Aorta (tissue), 5 donors: ENCODE results near the gene CCDC167. TPM values are rescaled to one million over a fixed set of nuclear protein-coding genes. Genes with fewer than 3 reads are reported as not detected.

Experiments used
- ATAC-seq: fragments of 200-7000 bp; cut with Tn5 transposase; one replicate; pipeline ENCODE4 v1.9.1; 2022; ENCODE audit warnings: moderate library complexity; ENCODE audit not compliant: low FRiP score
- DNase-seq, 2 donors: peaks; one replicate each; pipeline ENCODE4 v3.0.0-alpha.2; 2020
- H3K27ac ChIP-seq, 2 donors: one replicate each; pipeline ENCODE4 v1.5.1; 2013; ENCODE audit warnings: low read length in 2 of 2, mild to moderate bottlenecking in 2 of 2, moderate library complexity in 2 of 2, control low read depth in 1 of 2, inconsistent platforms in 1 of 2, low read depth in 1 of 2
- H3K27me3 ChIP-seq, 2 donors: one replicate each; pipeline ENCODE4 v1.6.1; 2013; ENCODE audit warnings: control low read depth in 1 of 2, low read length in 1 of 2, mild to moderate bottlenecking in 1 of 2, moderate library complexity in 1 of 2; ENCODE audit not compliant: insufficient read depth in 2 of 2, control insufficient read depth in 1 of 2
- H3K36me3 ChIP-seq, 2 donors: one replicate each; pipeline ENCODE4 v1.6.1; 2013; ENCODE audit warnings: control low read depth in 1 of 2, low read length in 1 of 2, mild to moderate bottlenecking in 1 of 2; ENCODE audit not compliant: insufficient read depth in 2 of 2, control insufficient read depth in 1 of 2
- H3K4me1 ChIP-seq, 2 donors: one replicate each; pipeline ENCODE4 v1.6.1; 2013; ENCODE audit warnings: low read length in 2 of 2, control low read depth in 1 of 2, mild to moderate bottlenecking in 1 of 2, moderate library complexity in 1 of 2; ENCODE audit not compliant: insufficient read depth in 2 of 2, control insufficient read depth in 1 of 2
- H3K4me3 ChIP-seq, 2 donors: one replicate each; pipeline ENCODE4 v1.5.1; 2013; ENCODE audit warnings: low read length in 2 of 2, control low read depth in 1 of 2, mild to moderate bottlenecking in 1 of 2
- H3K9me3 ChIP-seq: one replicate; pipeline ENCODE4 v1.6.1; 2013; ENCODE audit warnings: mild to moderate bottlenecking, low read length; ENCODE audit not compliant: control insufficient read depth
- WGBS, 2 donors: extraction: QIAGEN DNeasy Blood & Tissue Kit; methylation state at CpG; one replicate each; pipeline ENCODE4 v1.1.7; 2013; 5-methylcytosine and 5-hydroxymethylcytosine counted together
- intact Hi-C, 2 donors: fragments of 100-400 bp; cut with DNase I; formaldehyde crosslinking; loops; one replicate each; pipeline versions ENCODE4 v1.14.2 to v1.15.0; 2022
- polyA plus RNA-seq, 2 donors: library from polyadenylated mRNA; stranded (reverse); fragments of 200-250 nt; gene quantifications; one replicate each; pipeline ENCODE4 v1.2.3, GENCODE V29; 2013
- total RNA-seq, 2 donors: library from RNA; stranded (reverse); fragmentation: NEBNext Ultra II Directional; extraction: Animal tissue kit (Norgen Biotek cat#: 25700); gene quantifications; one replicate each; pipeline ENCODE4 v1.2.1, GENCODE V29; 2021
- donor health status: healthy with polysubstance abuse.
- donor health status: Bipolar disorder and iron deficiency.
- donor health status: DM: no; HTN: no; CAD: no.
- donor health status: DM: no; HTN: no; CAD: no.
- donor health status: DM: yes; HTN: yes; CAD: no.

CCDC167 gene
- total and polyA plus RNA-seq, 4 donors, result 11.5 to 34.1 (median 14.8) TPM

- intact Hi-C loops, result no loop called here
- Histone ChIP-seq H3K4me1 (no peaks in the 10 kb centered on the region), H3K36me3 (no peaks in the 10 kb centered on the region), H3K9me3 (no peaks in the 10 kb centered on the region), H3K27ac (no peak overlapping the region), H3K27me3 (no peaks in the 10 kb centered on the region), H3K4me3 (no peak overlapping the region)
- WGBS, 2 donors, result 67 to 74% methylated on average over 9 of the region's 9 CpGs
- no peak for ATAC-seq
- no peak for DNase-seq
Observed at GRCh38 chr6:37490536-37491170, 9.0 kb downstream of the CCDC167 start.

- no peak for ATAC-seq
- intact Hi-C loops, result no loop called here
- Histone ChIP-seq H3K27ac (no peak overlapping the region), H3K4me3 (no peak overlapping the region), H3K27me3 (no peaks in the 10 kb centered on the region), H3K4me1 (no peaks in the 10 kb centered on the region), H3K36me3 (no peaks in the 10 kb centered on the region), H3K9me3 (no peaks in the 10 kb centered on the region)
- no peak for DNase-seq
- WGBS, 2 donors, result 20 to 25% methylated on average over 10 of the region's 10 CpGs
Observed at GRCh38 chr6:37489697-37490336, 9.9 kb downstream of the CCDC167 start.

- intact Hi-C loops, result no loop called here
- H3K36me3 ChIP-seq, result no peaks in the 10 kb centered on the region
- DNase-seq, result no peak
- H3K9me3 ChIP-seq, result no peaks in the 10 kb centered on the region
- no peaks in the 10 kb centered on the region for H3K4me1 ChIP-seq
- H3K27me3 ChIP-seq, result no peaks in the 10 kb centered on the region
- WGBS, 2 donors, result 58 to 75% methylated on average over 1 of the region's 1 CpG
- H3K4me3 ChIP-seq, result no peak overlapping the region
- no peak for ATAC-seq
- H3K27ac ChIP-seq, result no peak overlapping the region
Observed at GRCh38 chr6:37488476-37488875, 11.2 kb downstream of the CCDC167 start.

GRCh38 chr6:37487591-37488380 lies 11.9 kb downstream of the CCDC167 start:
- Histone ChIP-seq H3K9me3 (no peaks in the 10 kb centered on the region), H3K4me3 (no peak overlapping the region), H3K36me3 (no peaks in the 10 kb centered on the region), H3K4me1 (no peaks in the 10 kb centered on the region), H3K27me3 (no peaks in the 10 kb centered on the region), H3K27ac (no peak overlapping the region)
- intact Hi-C loops, result no loop called here
- 72 to 74% methylated on average over 9 of the region's 9 CpGs for WGBS, 2 donors
- no peak for ATAC-seq
- DNase-seq, result no peak

- peaks cover 0 to 2% of the 10 kb centered on the region in 2 donors for H3K36me3 ChIP-seq
- H3K4me3 ChIP-seq, result no peak overlapping the region
- 82 to 86% methylated on average over 8 of the region's 8 CpGs for WGBS, 2 donors
- no peak overlapping the region for H3K27ac ChIP-seq
- H3K4me1 ChIP-seq, result no peaks in the 10 kb centered on the region
- H3K9me3 ChIP-seq, result no peaks in the 10 kb centered on the region
- no peaks in the 10 kb centered on the region for H3K27me3 ChIP-seq
- DNase-seq (no peak), ATAC-seq (no peak)
- intact Hi-C loops, result no loop called here
Observed at GRCh38 chr6:37486121-37486839, 13.4 kb downstream of the CCDC167 start.

- no peak for DNase-seq
- Histone ChIP-seq H3K4me1 (no peaks in the 10 kb centered on the region), H3K27me3 (no peaks in the 10 kb centered on the region), H3K4me3 (no peak overlapping the region), H3K36me3 (peaks cover 0 to 2% of the 10 kb centered on the region in 2 donors), H3K27ac (no peak overlapping the region), H3K9me3 (no peaks in the 10 kb centered on the region)
- 79 to 81% methylated on average over 10 of the region's 10 CpGs for WGBS, 2 donors
- no peak for ATAC-seq
- intact Hi-C loops, result loop anchor here (2.0 kb wide), 2 partner anchors 82 to 208 kb away; no protein-coding TSS in a partner anchor
Observed at GRCh38 chr6:37485291-37485702, 14.4 kb downstream of the CCDC167 start.

GRCh38 chr6:37484786-37485170 lies 14.9 kb downstream of the CCDC167 start:
- Histone ChIP-seq H3K36me3 (peaks cover 0 to 2% of the 10 kb centered on the region in 2 donors), H3K27me3 (no peaks in the 10 kb centered on the region)
- intact Hi-C loops, result loop anchor here (2.0 to 5.0 kb wide), 3 partner anchors 82 to 208 kb away; no protein-coding TSS in a partner anchor

More at GRCh38 chr6:37484786-37485170, 14.9 kb downstream of the CCDC167 start:
- Histone ChIP-seq H3K4me3 (no peak overlapping the region), H3K27ac (no peak overlapping the region), H3K4me1 (no peaks in the 10 kb centered on the region), H3K9me3 (no peaks in the 10 kb centered on the region)
- ATAC-seq, result no peak
- 84 to 88% methylated on average over 7 of the region's 7 CpGs for WGBS, 2 donors
- no peak for DNase-seq
